T follicular helper cell (primary cell): Measurements from ENCODE around the gene SORCS1.

ENCODE experiments used
- DNase-seq: peaks from one replicate; pipeline ENCODE4 v3.0.0-alpha.2; 2020; ENCODE audit warnings: low read depth

The SORCS1 gene

GRCh38 chr10:106540645-106541044, 623.9 kb downstream of the SORCS1 start:
- no peak for DNase-seq

GRCh38 chr10:106537866-106538265, 626.6 kb downstream of the SORCS1 start:
- DNase-seq: no peak

DNA sequence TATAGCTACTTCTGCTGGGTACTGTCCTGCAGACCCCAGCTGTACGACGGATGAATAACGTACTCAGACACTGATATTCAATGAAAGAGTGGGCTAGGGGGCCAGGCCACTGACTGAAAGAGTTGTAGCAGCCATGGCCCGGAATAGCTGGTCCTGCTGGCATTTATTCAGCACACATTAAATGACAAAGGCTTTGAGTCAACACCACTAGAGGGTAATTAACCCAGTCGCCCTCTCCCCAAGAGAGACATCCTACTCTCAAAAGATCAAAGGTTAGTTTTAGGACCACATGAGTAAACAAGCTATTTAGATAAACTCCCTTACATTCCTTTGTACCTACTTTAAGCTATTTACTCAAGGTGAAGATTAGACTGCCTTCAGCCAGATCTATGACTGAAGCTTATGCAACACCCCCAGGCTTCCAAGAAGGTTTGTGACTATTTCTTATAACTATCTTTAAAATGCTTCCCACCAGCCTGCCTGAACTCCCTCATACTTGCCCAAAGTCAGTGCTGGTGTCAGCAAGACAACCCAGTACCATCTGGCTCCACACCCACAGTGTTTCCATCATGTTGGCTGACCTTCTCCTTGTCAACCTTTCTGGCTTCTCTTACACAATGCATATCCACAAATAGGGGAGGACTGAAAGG, 629.1 kb downstream of the SORCS1 start:
- DNase-seq: no peak

DNA sequence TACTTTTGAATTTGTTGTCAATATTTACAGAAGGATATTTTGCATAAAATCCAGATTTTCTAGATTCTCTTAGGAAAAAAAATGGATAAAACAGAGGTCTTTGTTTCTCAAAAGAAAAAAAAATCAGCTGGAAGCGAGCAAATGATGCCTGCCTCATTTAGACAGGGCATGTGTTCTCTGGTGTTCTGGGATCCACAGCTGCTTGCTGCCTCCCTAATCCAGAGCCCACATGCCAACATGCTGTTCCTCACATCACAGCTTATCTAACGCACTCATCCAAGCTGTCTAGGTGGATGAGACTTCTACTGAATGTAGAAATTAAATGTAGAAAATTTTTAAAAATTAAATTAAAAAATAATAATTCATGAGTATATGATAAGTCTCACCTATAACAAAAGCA, 630.1 kb downstream of the SORCS1 start:
- DNase-seq: no peak

- DNase-seq: no peak
Observed at GRCh38 chr10:106528702-106529101, 635.8 kb downstream of the SORCS1 start.

- DNase-seq: no peak
Observed at GRCh38 chr10:106525835-106526234, 638.7 kb downstream of the SORCS1 start.
